Esophagus squamous epithelium (tissue), 4 donors: ENCODE measurements around the gene MED8.

ENCODE experiments used
- POLR2A ChIP-seq, 4 donors: fragments of 450-650 bp; IDR thresholded peaks; one replicate each; pipeline ENCODE4 v1.6.1; 2017; ENCODE audit warnings: antibody characterized with exemption in 4 of 4, mild to moderate bottlenecking in 4 of 4, moderate library complexity in 3 of 4
- TF ChIP-seq, protein P1 (sequence below), 6 experiments: fragments of 450-650 bp in 4 of 6; fragments of 200-600 bp in 2 of 6; sonication (generic) in 2 of 6; IDR thresholded peaks; one replicate each; pipeline ENCODE4 v1.5.1; 2016 to 2019; ENCODE audit warnings: antibody characterized with exemption in 6 of 6, mild to moderate bottlenecking in 4 of 6, moderate library complexity in 4 of 6

DNA sequence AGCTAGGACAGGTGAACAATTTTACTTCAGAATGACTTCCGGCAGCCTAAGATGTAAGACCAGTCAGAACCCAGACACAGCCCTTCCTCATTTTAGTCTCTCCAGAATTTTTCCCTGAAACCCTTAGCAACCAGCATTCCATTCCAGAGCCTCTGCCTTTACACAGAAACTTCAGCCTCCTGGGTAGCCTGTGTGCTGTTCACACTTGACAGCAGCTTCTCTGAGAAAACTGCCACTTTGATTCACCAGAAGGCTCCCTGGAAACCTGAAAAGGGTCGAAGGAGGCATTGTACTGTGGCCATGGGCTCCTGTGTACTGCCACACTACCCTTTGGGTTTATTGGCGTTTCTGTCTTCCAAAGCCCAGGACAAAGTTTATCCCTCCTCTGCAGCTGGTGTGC, 46.8 kb upstream of the MED8 start:
- TF ChIP-seq, protein P1, sequence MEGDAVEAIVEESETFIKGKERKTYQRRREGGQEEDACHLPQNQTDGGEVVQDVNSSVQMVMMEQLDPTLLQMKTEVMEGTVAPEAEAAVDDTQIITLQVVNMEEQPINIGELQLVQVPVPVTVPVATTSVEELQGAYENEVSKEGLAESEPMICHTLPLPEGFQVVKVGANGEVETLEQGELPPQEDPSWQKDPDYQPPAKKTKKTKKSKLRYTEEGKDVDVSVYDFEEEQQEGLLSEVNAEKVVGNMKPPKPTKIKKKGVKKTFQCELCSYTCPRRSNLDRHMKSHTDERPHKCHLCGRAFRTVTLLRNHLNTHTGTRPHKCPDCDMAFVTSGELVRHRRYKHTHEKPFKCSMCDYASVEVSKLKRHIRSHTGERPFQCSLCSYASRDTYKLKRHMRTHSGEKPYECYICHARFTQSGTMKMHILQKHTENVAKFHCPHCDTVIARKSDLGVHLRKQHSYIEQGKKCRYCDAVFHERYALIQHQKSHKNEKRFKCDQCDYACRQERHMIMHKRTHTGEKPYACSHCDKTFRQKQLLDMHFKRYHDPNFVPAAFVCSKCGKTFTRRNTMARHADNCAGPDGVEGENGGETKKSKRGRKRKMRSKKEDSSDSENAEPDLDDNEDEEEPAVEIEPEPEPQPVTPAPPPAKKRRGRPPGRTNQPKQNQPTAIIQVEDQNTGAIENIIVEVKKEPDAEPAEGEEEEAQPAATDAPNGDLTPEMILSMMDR (IDR thresholded peaks at IDR 0.05), result no peak
- TF ChIP-seq POLR2A (IDR thresholded peaks at IDR 0.05), result no peak
